HCT116 (cell line): ENCODE measurements around the gene PRRC2A. TPM values are rescaled to one million over a fixed set of nuclear protein-coding genes. Genes with fewer than 3 reads are reported as not detected.

ENCODE experiments used
- ATAC-seq: fragments of 200-7000 bp; cut with Tn5 transposase; 2 replicates; pipeline ENCODE4 v1.9.1; 2020; ENCODE audit warnings: mild to moderate bottlenecking, moderate library complexity
- BruUV-seq: library from RNA; stranded (reverse); fragments of 400-500 nt; replicated peaks from 2 replicates; lab custom pipeline; 2021; lab: Mats Ljungman, UMichigan
- CTCF ChIA-PET: fragments of 300-600 bp; sonication (Branson Sonifier 250); formaldehyde crosslinking; loops from one replicate; lab custom pipeline; 2021; ENCODE audit warnings: antibody characterized with exemption; lab: Charles Lee
- POLR2A ChIA-PET: fragments of 300-600, 350-600 bp; sonication (Branson Sonifier 250); formaldehyde crosslinking; loops from one replicate; lab custom pipeline; 2021; ENCODE audit warnings: antibody characterized with exemption; lab: Charles Lee
- RAD21 ChIA-PET, 2 experiments: fragments of 300-600 bp; sonication (Branson Sonifier 250); formaldehyde crosslinking; loops; one replicate each; lab custom pipeline; 2023; ENCODE audit warnings: low total read pairs in 2 of 2; ENCODE audit not compliant: uncharacterized antibody in 2 of 2, unreplicated experiment in 2 of 2, low non-redundant PET in 1 of 2; lab: Charles Lee
- DNase-seq: peaks from one replicate; pipeline ENCODE4 v3.0.0-alpha.2; 2010; ENCODE audit warnings: low read depth, low spot score
- H2AFZ ChIP-seq: fragments of 200-600 bp; shearing (Covaris generic), sonication (generic); 2 replicates; pipeline ENCODE4 v1.6.1; 2017; ENCODE audit warnings: low read depth, mixed run types, mixed read lengths, antibody characterized with exemption, low read length; ENCODE audit not compliant: poor library complexity, severe bottlenecking
- H3K27ac ChIP-seq: 2 replicates; pipeline ENCODE4 v1.5.1; 2012; ENCODE audit warnings: low read depth, low read length
- H3K27me3 ChIP-seq: fragments of 200-600 bp; sonication (generic); 2 replicates; pipeline ENCODE4 v1.6.1; 2016; ENCODE audit warnings: mixed run types, low read length, mixed read lengths; ENCODE audit not compliant: insufficient read depth
- H3K36me3 ChIP-seq, 2 experiments: fragments of 200-500 bp in 1 of 2; fragments of 200-600 bp in 1 of 2; sonication (Bioruptor generic) in 1 of 2; sonication (generic) in 1 of 2; 2 replicates each; pipeline versions ENCODE4 v1.5.1 to v1.6.1; 2014 to 2016; ENCODE audit warnings: low read length in 2 of 2, inconsistent platforms in 1 of 2, mixed read lengths in 1 of 2, mixed run types in 1 of 2; ENCODE audit not compliant: insufficient read depth in 2 of 2, control insufficient read depth in 1 of 2
- H3K4me1 ChIP-seq, 2 experiments: fragments of 200-600 bp in 1 of 2; sonication (generic) in 1 of 2; 2 replicates each; pipeline versions ENCODE4 v1.5.1 to v1.6.1; 2012 to 2017; ENCODE audit warnings: low read length in 2 of 2, inconsistent platforms in 1 of 2, mild to moderate bottlenecking in 1 of 2, mixed read lengths in 1 of 2, mixed run types in 1 of 2, moderate library complexity in 1 of 2; ENCODE audit not compliant: insufficient read depth in 2 of 2, control insufficient read depth in 1 of 2
- H3K4me2 ChIP-seq: fragments of 200-600 bp; sonication (generic); 2 replicates; pipeline ENCODE4 v1.6.1; 2017; ENCODE audit warnings: mixed run types, low read length, mixed read lengths
- H3K4me3 ChIP-seq, 2 experiments: fragments of 200-600 bp in 1 of 2; sonication (generic) in 1 of 2; replicated peaks in 1 of 2; 2 replicates each; pipeline ENCODE4 v1.5.1; 2011 to 2016; ENCODE audit warnings: low read length in 2 of 2, control low read depth in 1 of 2, low read depth in 1 of 2, mild to moderate bottlenecking in 1 of 2, mixed read lengths in 1 of 2, mixed run types in 1 of 2
- H3K79me2 ChIP-seq: fragments of 200-600 bp; sonication (generic); 2 replicates; pipeline ENCODE4 v1.6.1; 2017; ENCODE audit warnings: mild to moderate bottlenecking, mixed run types, low read length, moderate library complexity, mixed read lengths; ENCODE audit not compliant: insufficient read depth
- H3K9ac ChIP-seq: fragments of 200-600 bp; sonication (generic); 2 replicates; pipeline ENCODE4 v1.6.1; 2016; ENCODE audit warnings: low read length, mixed read lengths
- H3K9me2 ChIP-seq: fragments of 200-600 bp; sonication (generic), shearing (Covaris generic); 2 replicates; pipeline ENCODE4 v1.6.1; 2017; ENCODE audit warnings: mixed run types, mild to moderate bottlenecking, moderate library complexity; ENCODE audit not compliant: insufficient read depth
- H3K9me3 ChIP-seq, 2 experiments: fragments of 200-500 bp in 1 of 2; fragments of 200-600 bp in 1 of 2; sonication (Bioruptor generic) in 1 of 2; sonication (generic) in 1 of 2; 2 replicates each; pipeline ENCODE4 v1.6.1; 2014 to 2017; ENCODE audit warnings: low read length in 2 of 2, mixed read lengths in 2 of 2, inconsistent platforms in 1 of 2, low read depth in 1 of 2, mild to moderate bottlenecking in 1 of 2, mixed run types in 1 of 2, moderate library complexity in 1 of 2; ENCODE audit not compliant: control insufficient read depth in 1 of 2, insufficient read depth in 1 of 2
- H4K20me1 ChIP-seq: fragments of 200-600 bp; sonication (generic), shearing (Covaris generic); 2 replicates; pipeline ENCODE4 v1.6.1; 2017; ENCODE audit warnings: mixed run types, mild to moderate bottlenecking, moderate library complexity; ENCODE audit not compliant: insufficient read depth
- CBX3 ChIP-seq: IDR thresholded peaks from 2 replicates; pipeline ENCODE4 v1.6.1; 2012; ENCODE audit warnings: low read depth
- CTCF ChIP-seq, 3 experiments: fragments of 200-600 bp in 1 of 3; sonication (generic) in 1 of 3; IDR thresholded peaks in 2 of 3; conservative IDR thresholded peaks in 1 of 3; 2 replicates each; pipeline ENCODE4 v1.5.1; 2012 to 2017; ENCODE audit warnings: low read depth in 2 of 3, low read length in 2 of 3, antibody characterized with exemption in 1 of 3, borderline replicate concordance in 1 of 3, control low read depth in 1 of 3, mild to moderate bottlenecking in 1 of 3, mixed read lengths in 1 of 3, mixed run types in 1 of 3, moderate library complexity in 1 of 3; ENCODE audit not compliant: insufficient read depth in 1 of 3
- EGR1 ChIP-seq: IDR thresholded peaks from 2 replicates; pipeline ENCODE4 v1.6.1; 2012; ENCODE audit warnings: low read depth
- ELF1 ChIP-seq: IDR thresholded peaks from 2 replicates; pipeline ENCODE4 v1.6.1; 2012; ENCODE audit warnings: low read depth, borderline replicate concordance
- FOSL1 ChIP-seq: IDR thresholded peaks from 2 replicates; pipeline ENCODE4 v1.6.1; 2012; ENCODE audit warnings: low read depth
- MAX ChIP-seq: IDR thresholded peaks from 2 replicates; pipeline ENCODE4 v1.6.1; 2012
- RAD21 ChIP-seq: IDR thresholded peaks from 2 replicates; pipeline ENCODE4 v1.6.1; 2012; ENCODE audit warnings: low read depth, mild to moderate bottlenecking
- SP1 ChIP-seq: IDR thresholded peaks from 2 replicates; pipeline ENCODE4 v1.6.1; 2012; ENCODE audit warnings: low read depth
- TCF7L2 ChIP-seq: IDR thresholded peaks from 2 replicates; pipeline ENCODE4 v1.7.0; 2011; ENCODE audit warnings: borderline replicate concordance, inconsistent platforms; ENCODE audit not compliant: insufficient read depth, insufficient read length; ENCODE audit errors: extremely low read depth
- ZFX ChIP-seq: fragments of 450-650 bp; IDR thresholded peaks from 2 replicates; pipeline ENCODE4 v1.6.1; 2017
- ZNF274 ChIP-seq: fragments of 200-500 bp; sonication (Bioruptor generic); IDR thresholded peaks from 2 replicates; pipeline ENCODE4 v1.6.1; 2014; ENCODE audit warnings: mild to moderate bottlenecking, low read depth, low read length, inconsistent platforms
- intact Hi-C: fragments of 100-400 bp; cut with micrococcal nuclease; formaldehyde crosslinking; loops from 2 replicates; pipeline ENCODE4 v1.10.0; 2022
- total RNA-seq: library from RNA; stranded (reverse); gene quantifications from one replicate; pipeline ENCODE4 v1.2.1, GENCODE V29; 2021; ENCODE audit not compliant: unreplicated experiment
- TF ChIP-seq, protein P1 (sequence below): IDR thresholded peaks from 2 replicates; pipeline ENCODE4 v1.6.1; 2012
- TF ChIP-seq, protein P2 (sequence below): IDR thresholded peaks from 2 replicates; pipeline ENCODE4 v1.6.1; 2012; ENCODE audit warnings: low read depth
- TF ChIP-seq, protein P3 (sequence below): IDR thresholded peaks from 2 replicates; pipeline ENCODE4 v1.6.1; 2011; ENCODE audit warnings: mild to moderate bottlenecking, low read length, moderate library complexity; ENCODE audit not compliant: insufficient replicate concordance; ENCODE audit errors: extremely low read depth

PRRC2A gene
- total RNA-seq, 1 experiment from 2014 or later, result 250 TPM

GRCh38 chr6:31624070-31624469 lies 3.6 kb downstream of the PRRC2A start:
- no peak overlapping the region for H3K27ac ChIP-seq
- H3K4me3 ChIP-seq, result no peak overlapping the region
- ATAC-seq (no peak), DNase-seq (no peak)
- CTCF ChIA-PET, result no interaction called here
- no peak overlapping the region for H2AFZ ChIP-seq
- no peak overlapping the region for H3K4me2 ChIP-seq
- BruUV-seq, result no TSS peak
- H4K20me1 ChIP-seq, result no peaks in the 10 kb centered on the region
- peaks cover 41 to 76% of the 10 kb centered on the region in 2 experiments for H3K36me3 ChIP-seq
- intact Hi-C loops, result no loop called here
- H3K79me2 ChIP-seq, result peaks cover 80% of the 10 kb centered on the region
- H3K4me1 ChIP-seq, result peaks cover 6 to 18% of the 10 kb centered on the region in 2 experiments; a peak in 3 of 4 replicates
- RAD21 ChIA-PET, result no interaction called here
- TF ChIP-seq RAD21 (no peak), CTCF (IDR thresholded peaks at IDR 0.05 in 2 of 3, conservative IDR thresholded peaks at IDR 0.05 in 1 of 3; ENCODE audit: borderline replicate concordance in 1 of 3, insufficient read depth in 1 of 3, low read depth in 2 of 3, low read length in 2 of 3) (no peak), CBX3 (no peak), ZFX (no peak), ELF1 (no peak), FOSL1 (no peak), ZNF274 (no peak), MAX (no peak), SP1 (no peak), TCF7L2 (no peak), EGR1 (no peak)
- TF ChIP-seq, protein P1, sequence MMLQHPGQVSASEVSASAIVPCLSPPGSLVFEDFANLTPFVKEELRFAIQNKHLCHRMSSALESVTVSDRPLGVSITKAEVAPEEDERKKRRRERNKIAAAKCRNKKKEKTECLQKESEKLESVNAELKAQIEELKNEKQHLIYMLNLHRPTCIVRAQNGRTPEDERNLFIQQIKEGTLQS, result no peak
- TF ChIP-seq, protein P2, sequence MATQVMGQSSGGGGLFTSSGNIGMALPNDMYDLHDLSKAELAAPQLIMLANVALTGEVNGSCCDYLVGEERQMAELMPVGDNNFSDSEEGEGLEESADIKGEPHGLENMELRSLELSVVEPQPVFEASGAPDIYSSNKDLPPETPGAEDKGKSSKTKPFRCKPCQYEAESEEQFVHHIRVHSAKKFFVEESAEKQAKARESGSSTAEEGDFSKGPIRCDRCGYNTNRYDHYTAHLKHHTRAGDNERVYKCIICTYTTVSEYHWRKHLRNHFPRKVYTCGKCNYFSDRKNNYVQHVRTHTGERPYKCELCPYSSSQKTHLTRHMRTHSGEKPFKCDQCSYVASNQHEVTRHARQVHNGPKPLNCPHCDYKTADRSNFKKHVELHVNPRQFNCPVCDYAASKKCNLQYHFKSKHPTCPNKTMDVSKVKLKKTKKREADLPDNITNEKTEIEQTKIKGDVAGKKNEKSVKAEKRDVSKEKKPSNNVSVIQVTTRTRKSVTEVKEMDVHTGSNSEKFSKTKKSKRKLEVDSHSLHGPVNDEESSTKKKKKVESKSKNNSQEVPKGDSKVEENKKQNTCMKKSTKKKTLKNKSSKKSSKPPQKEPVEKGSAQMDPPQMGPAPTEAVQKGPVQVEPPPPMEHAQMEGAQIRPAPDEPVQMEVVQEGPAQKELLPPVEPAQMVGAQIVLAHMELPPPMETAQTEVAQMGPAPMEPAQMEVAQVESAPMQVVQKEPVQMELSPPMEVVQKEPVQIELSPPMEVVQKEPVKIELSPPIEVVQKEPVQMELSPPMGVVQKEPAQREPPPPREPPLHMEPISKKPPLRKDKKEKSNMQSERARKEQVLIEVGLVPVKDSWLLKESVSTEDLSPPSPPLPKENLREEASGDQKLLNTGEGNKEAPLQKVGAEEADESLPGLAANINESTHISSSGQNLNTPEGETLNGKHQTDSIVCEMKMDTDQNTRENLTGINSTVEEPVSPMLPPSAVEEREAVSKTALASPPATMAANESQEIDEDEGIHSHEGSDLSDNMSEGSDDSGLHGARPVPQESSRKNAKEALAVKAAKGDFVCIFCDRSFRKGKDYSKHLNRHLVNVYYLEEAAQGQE, result no peak
- TF ChIP-seq, protein P3, sequence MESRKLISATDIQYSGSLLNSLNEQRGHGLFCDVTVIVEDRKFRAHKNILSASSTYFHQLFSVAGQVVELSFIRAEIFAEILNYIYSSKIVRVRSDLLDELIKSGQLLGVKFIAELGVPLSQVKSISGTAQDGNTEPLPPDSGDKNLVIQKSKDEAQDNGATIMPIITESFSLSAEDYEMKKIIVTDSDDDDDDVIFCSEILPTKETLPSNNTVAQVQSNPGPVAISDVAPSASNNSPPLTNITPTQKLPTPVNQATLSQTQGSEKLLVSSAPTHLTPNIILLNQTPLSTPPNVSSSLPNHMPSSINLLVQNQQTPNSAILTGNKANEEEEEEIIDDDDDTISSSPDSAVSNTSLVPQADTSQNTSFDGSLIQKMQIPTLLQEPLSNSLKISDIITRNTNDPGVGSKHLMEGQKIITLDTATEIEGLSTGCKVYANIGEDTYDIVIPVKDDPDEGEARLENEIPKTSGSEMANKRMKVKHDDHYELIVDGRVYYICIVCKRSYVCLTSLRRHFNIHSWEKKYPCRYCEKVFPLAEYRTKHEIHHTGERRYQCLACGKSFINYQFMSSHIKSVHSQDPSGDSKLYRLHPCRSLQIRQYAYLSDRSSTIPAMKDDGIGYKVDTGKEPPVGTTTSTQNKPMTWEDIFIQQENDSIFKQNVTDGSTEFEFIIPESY, result no peak
- no peaks in the 10 kb centered on the region for H3K9me2 ChIP-seq
- H3K9ac ChIP-seq, result no peak overlapping the region
- POLR2A ChIA-PET, result no interaction called here
- no peaks in the 10 kb centered on the region for H3K27me3 ChIP-seq
- H3K9me3 ChIP-seq, result no peaks in the 10 kb centered on the region
